GM18505 (cell line): ENCODE results near the gene TXNL1.
"Not testable (repeated sequence)": the region's sequence is repeated elsewhere in the genome, so short reads cannot be mapped to it uniquely, and the experiment has no call there.

Experiments
- ATAC-seq: cut with Tn5 transposase; IDR thresholded peaks from one replicate; pipeline ENCODE4 v1.9.1; 2021; ENCODE audit not compliant: unreplicated experiment
- POLR2A ChIP-seq: IDR thresholded peaks from 4 replicates; pipeline ENCODE4 v1.6.1; 2011; ENCODE audit warnings: borderline replicate concordance; ENCODE audit not compliant: insufficient read depth, insufficient read length; ENCODE audit errors: extremely low read depth

Gene TXNL1

GRCh38 chr18:56638232-56639103, at the start of gene TXNL1:
TXNL1 (minus strand) TSS chr18:56638592; CDS start chr18:56638440, 152 bp downstream.
- ATAC-seq = peak; percentile 97
- TF ChIP-seq POLR2A = peak; percentile 92

GRCh38 chr18:56684277-56684676, 45.9 kb upstream of the TXNL1 start:
- no peak for TF ChIP-seq POLR2A
- no peak for ATAC-seq

- no peak for ATAC-seq
Measured at GRCh38 chr18:56678836-56679565, 40.6 kb upstream of the TXNL1 start.

GRCh38 chr18:56676639-56677038, 38.2 kb upstream of the TXNL1 start:
- ATAC-seq = no peak
- no peak for TF ChIP-seq POLR2A

More at GRCh38 chr18:56678836-56679565, 40.6 kb upstream of the TXNL1 start:
- TF ChIP-seq POLR2A = no peak

GRCh38 chr18:56672981-56673380, 34.6 kb upstream of the TXNL1 start:
- no peak for ATAC-seq
- no peak for TF ChIP-seq POLR2A

- ATAC-seq = no peak
- TF ChIP-seq POLR2A = no peak
Measured at GRCh38 chr18:56672391-56672790, 34.0 kb upstream of the TXNL1 start.

GRCh38 chr18:56662902-56663301, 24.5 kb upstream of the TXNL1 start:
- no peak for ATAC-seq
- TF ChIP-seq POLR2A = no peak

GRCh38 chr18:56662502-56662901, 24.1 kb upstream of the TXNL1 start:
- ATAC-seq = no peak
- TF ChIP-seq POLR2A = no peak

- no peak for TF ChIP-seq POLR2A
Measured at GRCh38 chr18:56662063-56662408, 23.6 kb upstream of the TXNL1 start.

GRCh38 chr18:56661360-56662062, 23.1 kb upstream of the TXNL1 start:
- no peak for ATAC-seq
- TF ChIP-seq POLR2A = no peak

More at GRCh38 chr18:56662063-56662408, 23.6 kb upstream of the TXNL1 start:
- ATAC-seq = no peak

GRCh38 chr18:56660655-56661054, 22.3 kb upstream of the TXNL1 start:
- ATAC-seq = no peak

GRCh38 chr18:56659111-56659510, 20.7 kb upstream of the TXNL1 start:
- no peak for TF ChIP-seq POLR2A
- ATAC-seq = no peak

More at GRCh38 chr18:56660655-56661054, 22.3 kb upstream of the TXNL1 start:
- TF ChIP-seq POLR2A = no peak

- ATAC-seq = no peak
- TF ChIP-seq POLR2A = no peak
Measured at GRCh38 chr18:56658261-56658660, 19.9 kb upstream of the TXNL1 start.

- not testable (repeated sequence) for ATAC-seq
Measured at GRCh38 chr18:56654280-56654679, 15.9 kb upstream of the TXNL1 start.
